ENCODE measurements around the gene LCE1B. TPM values are rescaled to one million over a fixed set of nuclear protein-coding genes. Genes with fewer than 3 reads are reported as not detected.

LCE1B gene
- polyA plus RNA-seq, 6 donors from 2014 or later: not detected

- no peak overlapping the region for H3K4me3 Mint-ChIP-seq
- H3K27ac Mint-ChIP-seq: no peak overlapping the region
- ATAC-seq (ENCODE audit: low read depth in 2 of 2) (no peak), DNase-seq (no peak)
- H3K27me3 Mint-ChIP-seq: peaks cover 17 to 34% (median 33%) of the 10 kb centered on the region in 3 donors
- peaks cover 0 to 4% (median 4%) of the 10 kb centered on the region in 3 donors for H3K4me1 Mint-ChIP-seq
- H3K36me3 Mint-ChIP-seq: no peaks in the 10 kb centered on the region
- peaks cover 0 to 10% (median 0%) of the 10 kb centered on the region in 7 donors for H3K9me3 Mint-ChIP-seq
Observed at GRCh38 chr1:152817309-152817708, 5.5 kb downstream of the LCE1B start.

GRCh38 chr1:152823294-152823693 lies 11.5 kb downstream of the LCE1B start:
- peaks cover 25 to 35% (median 25%) of the 10 kb centered on the region in 3 donors for H3K27me3 Mint-ChIP-seq
- H3K27ac Mint-ChIP-seq: no peak overlapping the region
- no peak overlapping the region for H3K4me3 Mint-ChIP-seq
- H3K36me3 Mint-ChIP-seq: no peaks in the 10 kb centered on the region
- peaks cover 0 to 4% (median 4%) of the 10 kb centered on the region in 3 donors for H3K4me1 Mint-ChIP-seq
- ATAC-seq (ENCODE audit: low read depth in 2 of 2) (no peak), DNase-seq (no peak)
- H3K9me3 Mint-ChIP-seq: peaks cover 0 to 7% (median 0%) of the 10 kb centered on the region in 7 donors

- ATAC-seq (ENCODE audit: low read depth in 2 of 2): no peak
- Mint-ChIP-seq H3K27ac (no peak overlapping the region), H3K27me3 (peaks cover 31 to 46% (median 32%) of the 10 kb centered on the region in 3 donors), H3K4me3 (no peak overlapping the region), H3K9me3 (peaks cover 0 to 4% (median 0%) of the 10 kb centered on the region in 7 donors), H3K4me1 (peaks cover 0 to 4% (median 4%) of the 10 kb centered on the region in 3 donors), H3K36me3 (no peaks in the 10 kb centered on the region)
- DNase-seq: no peak
Observed at GRCh38 chr1:152824964-152825363, 13.2 kb downstream of the LCE1B start.

- peaks cover 32 to 49% (median 43%) of the 10 kb centered on the region in 3 donors for H3K27me3 Mint-ChIP-seq
- H3K9me3 Mint-ChIP-seq: peaks cover 0 to 5% (median 1%) of the 10 kb centered on the region in 7 donors
- H3K4me3 Mint-ChIP-seq: peak within 1 kb of the TSS in 1 of 8 donors; percentile 6
- H3K27ac Mint-ChIP-seq: no peak within 1 kb of the TSS
- no peaks in the 10 kb centered on the region for H3K36me3 Mint-ChIP-seq
- no peaks in the 10 kb centered on the region for H3K4me1 Mint-ChIP-seq
- ATAC-seq (ENCODE audit: low read depth in 2 of 2) (no peak), DNase-seq (no peak)
Observed at GRCh38 chr1:152827173-152827572, 15.4 kb downstream of the LCE1B start, which contains the start of gene LCE1A. Gene LCE1A, plus strand, starts transcription at chr1:152827473. Its CDS starts 0 bp downstream, at chr1:152827473.

- Mint-ChIP-seq H3K9me3 (peaks cover 0 to 9% (median 7%) of the 10 kb centered on the region in 7 donors), H3K4me3 (no peak overlapping the region), H3K27me3 (peaks cover 10 to 24% (median 15%) of the 10 kb centered on the region in 3 donors), H3K4me1 (no peaks in the 10 kb centered on the region), H3K27ac (no peak overlapping the region), H3K36me3 (no peaks in the 10 kb centered on the region)
- ATAC-seq (ENCODE audit: low read depth in 2 of 2) (no peak), DNase-seq (no peak)
Observed at GRCh38 chr1:152836870-152837269, 25.1 kb downstream of the LCE1B start.

GRCh38 chr1:152842556-152842955 lies 30.8 kb downstream of the LCE1B start, which contains the start of gene LCE6A:
Gene LCE6A, plus strand, starts transcription at chr1:152842856. Its CDS starts 665 bp downstream, at chr1:152843521.
- Mint-ChIP-seq H3K36me3 (peaks cover 0 to 4% of the 10 kb centered on the region in 2 donors), H3K27me3 (peaks cover 20 to 33% (median 32%) of the 10 kb centered on the region in 3 donors), H3K4me3 (no peak within 1 kb of the TSS), H3K4me1 (no peaks in the 10 kb centered on the region), H3K27ac (peak within 1 kb of the TSS in 1 of 6 donors; percentile 12), H3K9me3 (no peaks in the 10 kb centered on the region)
- no peak for DNase-seq
- ATAC-seq (ENCODE audit: low read depth in 2 of 2): no peak

GRCh38 chr1:152855661-152856060 lies 43.9 kb downstream of the LCE1B start:
- H3K36me3 Mint-ChIP-seq: no peaks in the 10 kb centered on the region
- DNase-seq (no peak), ATAC-seq (ENCODE audit: low read depth in 2 of 2) (no peak)
- H3K4me3 Mint-ChIP-seq: no peak overlapping the region
- no peaks in the 10 kb centered on the region for H3K9me3 Mint-ChIP-seq
- H3K27me3 Mint-ChIP-seq: peaks cover 5 to 23% (median 22%) of the 10 kb centered on the region in 3 donors
- no peak overlapping the region for H3K27ac Mint-ChIP-seq
- H3K4me1 Mint-ChIP-seq: no peaks in the 10 kb centered on the region

GRCh38 chr1:152858062-152858461 lies 46.3 kb downstream of the LCE1B start:
- Mint-ChIP-seq H3K9me3 (no peaks in the 10 kb centered on the region), H3K36me3 (no peaks in the 10 kb centered on the region), H3K27me3 (peaks cover 16 to 23% (median 21%) of the 10 kb centered on the region in 3 donors), H3K4me3 (no peak overlapping the region), H3K4me1 (no peaks in the 10 kb centered on the region), H3K27ac (no peak overlapping the region)
- no peak for ATAC-seq (ENCODE audit: low read depth in 2 of 2)
- no peak for DNase-seq

- no peak within 1 kb of the TSS for H3K4me3 Mint-ChIP-seq
- H3K27ac Mint-ChIP-seq: peak within 1 kb of the TSS in 1 of 6 donors; percentile 17
- H3K9me3 Mint-ChIP-seq: no peaks in the 10 kb centered on the region
- DNase-seq (no peak), ATAC-seq (ENCODE audit: low read depth in 2 of 2) (no peak)
- H3K27me3 Mint-ChIP-seq: peaks cover 12 to 21% (median 16%) of the 10 kb centered on the region in 3 donors
- H3K4me1 Mint-ChIP-seq: no peaks in the 10 kb centered on the region
- no peaks in the 10 kb centered on the region for H3K36me3 Mint-ChIP-seq
Observed at GRCh38 chr1:152859696-152860095, 47.9 kb downstream of the LCE1B start, which contains the start of gene LCE7A. Gene LCE7A, plus strand, starts transcription at chr1:152859996. Its CDS starts 702 bp downstream, at chr1:152860698.

GRCh38 chr1:152860129-152860528 lies 48.4 kb downstream of the LCE1B start:
- Mint-ChIP-seq H3K36me3 (no peaks in the 10 kb centered on the region), H3K9me3 (no peaks in the 10 kb centered on the region), H3K4me1 (no peaks in the 10 kb centered on the region), H3K27me3 (peaks cover 12 to 21% (median 16%) of the 10 kb centered on the region in 3 donors), H3K4me3 (no peak overlapping the region), H3K27ac (no peak overlapping the region)
- ATAC-seq (ENCODE audit: low read depth in 2 of 2) (no peak), DNase-seq (no peak)

- Mint-ChIP-seq H3K27me3 (peaks cover 12 to 21% (median 16%) of the 10 kb centered on the region in 3 donors), H3K9me3 (no peaks in the 10 kb centered on the region), H3K36me3 (no peaks in the 10 kb centered on the region), H3K27ac (no peak overlapping the region), H3K4me3 (no peak overlapping the region), H3K4me1 (no peaks in the 10 kb centered on the region)
- ATAC-seq (ENCODE audit: low read depth in 2 of 2) (no peak), DNase-seq (no peak)
Observed at GRCh38 chr1:152861374-152861773, 49.6 kb downstream of the LCE1B start.

Other genes starting within 250 kb of the LCE1B start
- gene LCE3E, start 245.2 kb upstream of the LCE1B start, polyA plus RNA-seq (ENCODE audit: low read depth in 6 of 6): not detected
- gene LCE3D, start 231.5 kb upstream of the LCE1B start, polyA plus RNA-seq (ENCODE audit: low read depth in 6 of 6): not detected
- gene LCE3C, start 211.7 kb upstream of the LCE1B start, polyA plus RNA-seq (ENCODE audit: low read depth in 6 of 6): not detected
- gene LCE3B, start 198.2 kb upstream of the LCE1B start, polyA plus RNA-seq (ENCODE audit: low read depth in 6 of 6): not detected
- not detected for gene LCE3A, start 188.9 kb upstream of the LCE1B start, polyA plus RNA-seq (ENCODE audit: low read depth in 6 of 6)
- gene LCE2D, start 148.6 kb upstream of the LCE1B start, polyA plus RNA-seq (ENCODE audit: low read depth in 6 of 6): not detected
- not detected for gene LCE2C, start 136.7 kb upstream of the LCE1B start, polyA plus RNA-seq (ENCODE audit: low read depth in 6 of 6)
- not detected for gene LCE2B, start 125.8 kb upstream of the LCE1B start, polyA plus RNA-seq (ENCODE audit: low read depth in 6 of 6)
- not detected for gene LCE2A, start 113.6 kb upstream of the LCE1B start, polyA plus RNA-seq (ENCODE audit: low read depth in 6 of 6)
- not detected for gene LCE4A, start 103.8 kb upstream of the LCE1B start, polyA plus RNA-seq (ENCODE audit: low read depth in 6 of 6)
- not detected for gene KPRP, start 53.9 kb upstream of the LCE1B start, polyA plus RNA-seq (ENCODE audit: low read depth in 6 of 6)
- gene LCE1F, start 36.8 kb upstream of the LCE1B start, polyA plus RNA-seq (ENCODE audit: low read depth in 6 of 6): not detected
- not detected for gene LCE1E, start 25.7 kb upstream of the LCE1B start, polyA plus RNA-seq (ENCODE audit: low read depth in 6 of 6)
- not detected for gene LCE1D, start 15.2 kb upstream of the LCE1B start, polyA plus RNA-seq (ENCODE audit: low read depth in 6 of 6)
- not detected for gene LCE1C, start 5.3 kb upstream of the LCE1B start, polyA plus RNA-seq (ENCODE audit: low read depth in 6 of 6)
- gene LCE1A, start 15.5 kb downstream of the LCE1B start, polyA plus RNA-seq (ENCODE audit: low read depth in 6 of 6): not detected
- not detected for gene LCE6A, start 30.9 kb downstream of the LCE1B start, polyA plus RNA-seq (ENCODE audit: low read depth in 6 of 6)
- not detected for gene LCE7A, start 48.0 kb downstream of the LCE1B start, polyA plus RNA-seq (ENCODE audit: low read depth in 6 of 6)
- gene SMCP, start 66.4 kb downstream of the LCE1B start, polyA plus RNA-seq (ENCODE audit: low read depth in 6 of 6): not detected
- not detected for gene IVL, start 96.6 kb downstream of the LCE1B start, polyA plus RNA-seq (ENCODE audit: low read depth in 6 of 6)
- not detected for gene SPRR5, start 135.2 kb downstream of the LCE1B start, polyA plus RNA-seq (ENCODE audit: low read depth in 6 of 6)
- not detected for gene SPRR4, start 158.7 kb downstream of the LCE1B start, polyA plus RNA-seq (ENCODE audit: low read depth in 6 of 6)
- gene SPRR1A, start 172.1 kb downstream of the LCE1B start, polyA plus RNA-seq (ENCODE audit: low read depth in 6 of 6): not detected
- gene SPRR3, start 189.8 kb downstream of the LCE1B start, polyA plus RNA-seq (ENCODE audit: low read depth in 6 of 6): not detected
- gene SPRR1B, start 219.2 kb downstream of the LCE1B start, polyA plus RNA-seq (ENCODE audit: low read depth in 6 of 6): not detected
- gene SPRR2D, start 229.1 kb downstream of the LCE1B start, polyA plus RNA-seq (ENCODE audit: low read depth in 6 of 6): not detected
- not detected for gene SPRR2A, start 245.5 kb downstream of the LCE1B start, polyA plus RNA-seq (ENCODE audit: low read depth in 6 of 6)

Measured in naive B cell (primary cell).